GM20431 (cell line): ENCODE data around the gene AGAP2.

ENCODE experiments used
- in situ Hi-C: fragments of 300-500 bp; cut with MseI, MboI; formaldehyde crosslinking; loops from one replicate; pipeline ENCODE4 v1.15.0; 2020; ENCODE audit warnings: low sequenced_read_pairs; ENCODE audit not compliant: unreplicated experiment

Gene AGAP2

GRCh38 chr12:57739387-57739786, 845 bp upstream of the AGAP2 start:
- in situ Hi-C loops: no loop called here

DNA sequence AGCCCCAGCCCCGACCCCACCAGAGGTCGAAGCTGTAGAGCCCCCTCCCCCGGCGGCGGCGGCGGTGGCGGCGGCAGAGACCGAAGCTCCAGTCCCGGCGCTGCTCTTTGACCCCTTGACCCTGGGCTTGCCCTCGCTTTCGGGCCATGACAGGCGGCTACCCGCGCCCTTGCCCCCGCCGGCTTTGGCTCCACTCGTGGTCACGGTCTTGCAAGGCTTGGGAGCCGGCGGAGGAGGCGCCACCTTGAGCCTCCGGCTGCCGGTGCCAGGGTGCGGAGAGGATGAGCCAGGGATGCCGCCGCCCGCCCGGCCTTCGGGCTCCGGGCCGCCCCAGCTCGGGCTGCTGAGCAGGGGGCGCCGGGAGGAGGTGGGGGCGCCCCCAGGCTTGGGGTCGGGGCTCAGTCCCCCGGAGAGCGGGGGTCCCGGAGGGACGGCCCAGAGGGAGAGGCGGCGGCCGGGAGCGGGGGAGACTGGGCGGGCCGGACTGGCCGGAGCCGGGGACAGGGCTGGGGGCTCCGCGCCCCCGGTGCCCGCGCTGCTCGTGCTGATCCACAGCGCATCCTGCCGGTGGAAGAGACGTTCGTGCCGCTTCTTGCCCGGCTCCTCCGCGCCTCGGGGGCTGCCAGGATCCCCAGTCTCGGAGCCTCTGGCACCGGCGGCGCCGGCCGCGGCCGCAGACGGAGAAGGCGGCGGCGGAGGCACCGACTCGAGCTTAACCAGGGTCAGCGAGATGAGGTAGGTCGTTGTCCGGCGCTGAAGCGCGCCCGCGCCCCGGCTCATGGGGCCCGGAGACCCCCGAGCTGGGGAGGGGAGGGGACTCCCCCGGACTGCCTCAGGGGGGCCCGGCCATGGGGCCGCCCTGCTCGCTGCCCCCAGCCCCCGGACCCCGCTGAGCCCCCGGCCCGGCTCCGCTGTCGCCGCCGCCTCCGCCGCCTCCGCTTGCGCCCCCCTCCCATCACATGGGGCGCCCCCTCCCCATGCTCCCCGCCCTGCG, 778 bp downstream of the AGAP2 start:
- in situ Hi-C loops: no loop called here

DNA sequence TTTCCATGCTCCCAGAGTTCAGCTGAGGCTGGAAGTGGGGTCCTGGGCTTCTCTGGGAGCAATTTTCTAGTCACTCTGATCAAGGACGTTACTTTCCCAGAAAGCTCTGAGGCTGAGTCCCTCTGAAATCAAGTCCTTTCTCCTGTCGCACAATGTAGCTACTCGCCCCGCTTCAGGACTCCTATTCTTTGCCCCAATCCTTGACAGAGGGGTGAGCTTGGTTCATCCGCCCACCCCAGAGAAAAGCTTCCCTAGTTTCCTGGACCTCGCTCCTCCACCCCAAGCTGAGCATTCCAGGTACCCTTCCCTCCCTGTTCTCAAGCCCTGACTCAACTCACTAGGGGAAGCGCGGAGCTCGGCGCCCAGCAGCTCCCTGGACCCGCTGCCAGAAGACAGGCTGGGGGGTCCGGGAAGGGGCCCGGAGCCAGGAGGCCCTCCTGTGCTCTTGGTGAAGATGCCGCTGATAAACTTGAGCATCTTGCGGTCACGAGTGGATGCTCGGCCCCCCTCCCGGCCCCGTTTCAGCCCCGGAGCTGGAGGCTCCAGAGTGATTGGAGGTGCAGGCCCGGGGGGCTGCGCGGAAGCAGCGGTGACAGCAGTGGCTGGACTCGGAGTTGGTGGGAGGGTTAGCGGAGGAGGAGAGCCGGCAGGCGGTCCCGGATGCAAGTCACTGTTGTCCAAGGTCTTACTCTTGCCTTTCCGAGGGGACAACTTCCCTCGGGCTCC, 1.6 kb downstream of the AGAP2 start:
- in situ Hi-C loops: no loop called here

DNA sequence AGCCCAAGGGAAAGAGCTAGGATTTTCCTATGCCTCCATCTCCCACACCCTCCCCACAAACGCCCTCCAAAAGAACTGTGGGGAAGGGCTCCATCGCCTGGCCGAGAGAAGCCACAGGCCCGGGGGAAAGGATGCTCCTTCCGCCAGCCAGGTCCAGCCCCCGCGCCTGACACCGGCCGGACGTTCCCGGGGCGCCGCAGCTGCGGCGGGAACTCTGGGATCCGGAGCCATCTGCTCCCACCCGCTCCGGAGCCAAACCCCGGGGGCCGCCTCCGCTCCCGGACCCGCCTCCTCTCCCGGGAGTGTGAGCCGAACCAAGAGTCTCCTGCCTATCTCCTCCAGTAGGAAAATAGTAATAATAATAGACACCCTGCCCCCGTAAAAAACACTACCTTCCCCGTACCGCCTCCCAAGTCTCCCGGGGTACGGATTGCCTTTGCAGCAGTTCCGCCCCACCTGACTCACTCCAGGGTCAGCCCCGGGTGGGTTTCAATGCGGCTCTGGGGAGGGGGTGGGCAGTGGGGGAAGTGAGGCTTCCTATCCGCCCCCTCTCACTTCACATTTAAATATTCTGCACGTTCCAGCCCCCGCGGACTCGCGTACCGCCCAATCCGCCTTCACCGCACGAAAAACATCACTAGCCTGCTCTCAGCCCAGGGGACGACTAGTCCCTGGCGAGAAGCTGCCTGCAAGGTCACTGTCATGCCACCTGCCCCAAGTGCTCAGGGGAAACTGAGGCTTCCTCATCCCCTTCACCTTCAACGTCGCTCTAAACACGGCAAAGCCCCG, 2.4 kb downstream of the AGAP2 start:
- in situ Hi-C loops: no loop called here

- in situ Hi-C loops: no loop called here
Observed at GRCh38 chr12:57735198-57735855, 3.2 kb downstream of the AGAP2 start.

GRCh38 chr12:57734591-57734990, 4.0 kb downstream of the AGAP2 start:
- in situ Hi-C loops: no loop called here

DNA sequence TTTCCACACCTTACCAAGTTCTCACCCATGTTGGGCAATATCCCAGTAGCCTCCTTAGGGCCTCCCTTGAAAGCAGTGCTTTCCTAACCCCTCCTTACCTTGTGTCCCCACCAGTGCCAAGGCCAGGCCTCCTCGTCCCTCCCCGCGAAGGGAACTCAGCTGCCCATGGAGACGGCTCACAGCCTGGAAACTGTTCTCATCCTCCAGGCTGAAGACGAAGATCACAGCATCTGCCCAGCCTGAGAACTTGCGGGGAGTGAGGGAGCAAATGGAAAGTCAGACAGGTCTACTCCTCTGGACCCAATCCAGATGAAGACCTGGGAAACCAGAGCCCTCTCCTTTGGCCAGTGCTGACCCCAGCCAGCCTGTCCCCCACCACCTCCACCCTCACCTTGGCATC, 4.6 kb downstream of the AGAP2 start:
- in situ Hi-C loops: no loop called here

DNA sequence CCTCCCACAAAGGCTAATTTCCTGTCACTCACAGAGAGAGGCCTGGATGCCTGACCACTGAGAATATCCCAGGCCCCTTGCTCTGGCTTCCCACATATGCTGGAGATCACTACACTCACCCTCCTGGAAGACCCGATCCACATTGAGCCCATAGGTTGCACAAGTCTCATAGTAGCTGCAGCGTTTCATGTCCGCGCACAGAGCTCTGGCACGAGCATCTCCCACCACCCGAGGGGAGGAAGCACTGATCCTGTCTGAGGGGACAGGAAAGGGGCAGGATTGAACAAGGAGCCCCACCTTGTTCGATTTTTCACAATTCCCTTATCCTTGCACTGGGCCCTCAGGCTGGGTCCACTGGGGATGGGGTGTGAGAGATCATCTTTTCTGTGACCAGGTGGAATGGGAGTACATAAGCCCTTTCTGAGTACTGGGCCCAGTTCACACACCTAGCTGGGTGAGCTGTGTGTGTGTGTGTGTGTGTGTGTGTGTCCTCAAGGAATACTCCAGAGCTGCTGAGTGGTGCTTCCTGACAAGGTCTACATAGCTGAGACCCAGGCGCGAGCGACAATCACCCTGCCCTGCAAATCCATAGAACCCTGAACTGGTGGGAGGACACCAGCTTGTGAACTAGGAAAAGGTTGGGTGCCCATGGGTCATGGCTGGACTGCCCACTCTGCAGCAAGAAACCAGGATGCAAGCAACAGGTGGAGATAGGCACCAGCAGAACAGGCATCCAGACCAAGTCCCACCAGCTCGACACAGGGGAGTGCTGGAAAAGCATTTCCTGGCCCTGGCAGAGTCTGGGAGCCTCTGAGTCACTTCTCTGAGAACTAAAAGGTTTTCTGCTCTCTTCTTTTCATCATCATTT, 5.6 kb downstream of the AGAP2 start:
- in situ Hi-C loops: no loop called here

- in situ Hi-C loops: no loop called here
Observed at GRCh38 chr12:57732270-57732669, 6.3 kb downstream of the AGAP2 start.

DNA sequence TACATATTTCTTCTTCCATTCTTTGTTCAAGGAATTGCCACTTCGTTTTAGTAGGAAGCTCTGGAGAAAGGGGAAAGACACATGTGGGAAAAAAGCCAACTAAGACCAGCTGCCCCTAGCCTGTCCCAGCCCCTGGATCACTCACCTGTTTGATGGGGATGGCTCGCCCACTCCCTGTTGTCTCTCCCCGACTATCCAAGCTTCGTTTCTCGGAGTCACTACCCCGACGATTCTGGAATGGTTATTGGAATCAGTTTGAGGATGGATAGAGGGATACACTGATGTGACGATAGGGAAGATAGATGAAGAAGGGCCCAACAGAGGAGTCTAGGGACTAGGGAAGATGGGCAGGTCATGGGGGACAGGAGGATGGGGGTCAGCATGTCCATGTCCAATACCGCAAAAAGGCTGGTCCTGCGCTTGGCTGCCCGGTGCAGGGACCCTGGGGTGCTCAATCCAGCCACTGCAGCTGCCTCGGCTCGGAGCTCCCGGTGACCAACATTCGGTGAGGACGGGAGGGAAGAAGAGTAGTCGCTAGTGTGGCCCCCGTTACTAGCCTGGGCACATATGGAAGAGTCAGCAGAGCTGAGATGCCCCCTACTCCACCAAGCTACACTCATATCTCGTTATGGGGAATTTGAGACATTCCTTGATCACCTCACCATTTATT, 7.0 kb downstream of the AGAP2 start:
- in situ Hi-C loops: no loop called here

GRCh38 chr12:57730336-57731067, 8.0 kb downstream of the AGAP2 start:
- in situ Hi-C loops: no loop called here

GRCh38 chr12:57729321-57729844, 9.2 kb downstream of the AGAP2 start:
- in situ Hi-C loops: no loop called here

DNA sequence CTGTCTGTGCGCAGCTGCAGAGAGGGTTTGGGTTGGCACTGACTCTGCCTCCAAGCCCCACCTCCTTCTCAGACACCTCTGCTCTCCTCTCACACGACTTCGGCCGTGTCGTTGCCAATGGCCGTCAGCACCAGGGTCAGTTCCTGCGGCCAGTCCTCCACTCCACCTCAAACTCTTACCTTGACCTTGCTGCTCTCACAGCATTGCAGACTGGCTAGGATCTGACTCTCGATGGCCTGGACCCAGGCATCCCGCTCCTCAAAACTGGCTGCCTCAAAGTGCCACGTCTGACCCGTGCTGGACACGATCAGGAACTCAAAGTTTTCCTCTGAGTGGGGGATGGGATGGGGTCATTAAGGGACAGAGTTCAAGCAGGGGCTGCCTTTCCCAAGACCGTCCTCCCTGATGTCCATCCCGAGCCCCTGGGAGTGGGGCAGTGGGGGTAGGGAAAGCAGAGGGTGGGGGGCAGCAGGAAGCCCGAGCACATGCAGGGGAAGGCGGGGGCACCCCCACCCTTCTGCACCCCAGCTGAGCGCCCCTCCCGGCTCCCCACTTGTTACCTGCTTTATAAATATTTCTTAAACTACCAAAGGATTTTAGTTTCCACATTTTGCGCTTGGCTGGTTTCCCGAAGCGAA, 10.7 kb downstream of the AGAP2 start:
- in situ Hi-C loops: no loop called here

DNA sequence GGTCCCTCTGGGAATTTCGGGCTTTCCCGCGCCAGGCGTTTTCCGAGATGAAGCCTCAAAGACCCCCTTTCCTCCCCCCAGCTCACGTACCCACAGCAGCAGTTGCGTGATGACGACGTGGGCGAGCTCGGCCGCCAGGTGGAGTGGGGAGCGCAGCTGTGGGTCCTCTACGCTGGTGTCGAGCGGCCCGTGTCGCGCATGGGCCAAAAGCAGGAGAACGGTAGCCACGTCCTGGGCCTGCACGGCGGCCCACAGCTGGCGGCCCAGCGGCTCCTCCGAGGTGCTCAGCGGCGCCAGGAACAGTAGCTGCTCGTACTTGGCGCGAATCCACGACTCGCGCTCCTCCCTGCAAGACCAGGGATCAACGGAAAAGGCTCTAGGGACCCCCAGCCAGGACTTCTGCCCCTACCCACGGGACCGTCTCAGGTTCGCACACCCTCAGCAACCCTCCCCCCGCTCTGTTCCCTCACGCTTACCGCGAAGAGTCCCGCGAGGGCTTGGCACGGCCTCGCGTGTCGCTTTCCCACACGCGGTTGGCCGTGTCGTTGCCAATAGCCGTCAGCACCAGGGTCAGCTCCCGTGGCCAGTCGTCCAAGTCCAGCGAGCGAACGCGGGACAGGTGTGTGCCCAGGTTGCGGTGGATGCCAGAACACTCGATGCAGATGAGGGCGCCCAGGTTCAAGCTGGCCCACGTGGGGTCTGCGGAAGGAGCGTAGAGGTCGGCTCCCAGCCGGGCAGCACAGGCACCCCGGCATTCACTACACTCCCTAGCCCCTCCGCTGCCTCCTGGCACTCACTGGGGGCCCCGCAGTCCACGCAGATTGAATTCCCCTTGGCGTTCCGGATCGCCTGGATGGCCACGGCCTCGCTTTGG, 11.4 kb downstream of the AGAP2 start:
- in situ Hi-C loops: no loop called here

DNA sequence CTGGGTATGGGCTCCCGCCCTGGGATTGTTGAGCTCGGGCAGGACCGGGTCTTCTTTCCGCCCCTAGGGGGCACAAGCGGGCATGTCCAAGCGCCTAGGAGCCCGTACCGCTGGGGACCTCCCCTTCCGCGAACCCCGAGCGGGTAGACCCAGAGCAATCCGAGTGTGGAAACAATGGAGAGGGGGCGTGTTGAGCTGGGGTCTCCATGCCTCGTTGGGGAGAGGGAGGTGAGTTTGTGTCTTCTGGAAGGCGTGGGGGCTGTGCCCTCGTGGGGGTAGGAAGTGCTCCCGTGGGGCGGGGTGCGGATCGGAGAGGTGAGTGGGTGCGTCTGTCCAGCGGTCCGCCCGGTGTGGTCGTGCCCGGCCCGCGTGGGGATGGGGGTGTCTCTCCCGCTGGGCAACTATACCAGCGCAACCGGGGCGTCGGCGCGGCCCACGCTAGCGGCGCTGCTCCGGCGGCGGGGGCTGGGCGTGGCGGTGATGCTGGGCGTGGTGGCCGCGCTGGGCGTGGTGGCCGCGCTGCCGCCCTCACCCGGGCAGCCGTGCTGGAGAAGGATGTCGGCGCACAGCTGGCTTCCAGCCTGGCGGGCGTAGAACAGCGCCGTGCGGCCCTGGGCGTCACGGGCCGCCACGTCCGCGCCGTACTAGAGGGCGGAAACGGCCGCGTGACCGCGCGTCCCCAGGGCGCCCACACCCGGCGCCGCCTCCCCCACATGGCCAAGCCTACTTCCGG, 12.2 kb downstream of the AGAP2 start:
- in situ Hi-C loops: no loop called here

DNA sequence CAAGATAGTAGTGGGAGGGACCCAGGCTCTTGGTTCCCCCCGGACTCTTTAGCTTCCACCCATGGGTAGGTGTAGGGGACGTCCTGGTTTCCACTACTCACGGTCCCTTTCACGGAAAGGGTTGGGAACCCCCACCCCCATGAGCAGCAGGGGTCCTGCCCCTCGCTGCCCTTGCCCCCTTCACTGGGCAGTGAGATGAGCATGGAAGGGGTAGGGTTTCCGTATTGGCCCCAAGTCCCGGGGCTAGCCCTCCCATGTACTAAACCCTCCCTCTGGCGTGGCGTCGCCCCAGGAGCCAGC, 12.7 kb downstream of the AGAP2 start:
- in situ Hi-C loops: no loop called here
